HG03025 (cell line): ENCODE measurements around the gene B4GALNT4.
"Not testable (repeated sequence)": the region's sequence is repeated elsewhere in the genome, so short reads cannot be mapped to it uniquely, and the experiment has no call there.

Experiments
- ATAC-seq: cut with Tn5 transposase; IDR thresholded peaks from one replicate; pipeline ENCODE4 v1.9.1; 2021; ENCODE audit warnings: mild to moderate bottlenecking, moderate library complexity; ENCODE audit not compliant: unreplicated experiment, low FRiP score

Gene B4GALNT4

GRCh38 chr11:390175-390574 is 20.9 kb downstream of the B4GALNT4 start:
- no peak for ATAC-seq

GRCh38 chr11:391117-392017 is 22.1 kb downstream of the B4GALNT4 start:
- ATAC-seq, result no peak

- no peak for ATAC-seq
Observed at GRCh38 chr11:392102-392777, 22.9 kb downstream of the B4GALNT4 start.

- no peak for ATAC-seq
Observed at GRCh38 chr11:393219-394033, 24.1 kb downstream of the B4GALNT4 start.

GRCh38 chr11:394034-394857 is 24.9 kb downstream of the B4GALNT4 start, which contains the start of gene PKP3:
Gene PKP3, plus strand, starts transcription at chr11:394209. Its CDS starts 84 bp downstream, at chr11:394293.
- ATAC-seq, result no peak

GRCh38 chr11:394858-395655 is 25.8 kb downstream of the B4GALNT4 start:
- ATAC-seq, result no peak

- no peak for ATAC-seq
Observed at GRCh38 chr11:395866-396265, 26.6 kb downstream of the B4GALNT4 start.

- ATAC-seq, result peak; percentile 23
Observed at GRCh38 chr11:396511-396947, 27.2 kb downstream of the B4GALNT4 start.

GRCh38 chr11:396948-397548 is 27.7 kb downstream of the B4GALNT4 start:
- peak; percentile 53 for ATAC-seq

- no peak for ATAC-seq
Observed at GRCh38 chr11:398826-399225, 29.5 kb downstream of the B4GALNT4 start.

- no peak for ATAC-seq
Observed at GRCh38 chr11:399731-400211, 30.5 kb downstream of the B4GALNT4 start.

GRCh38 chr11:400241-400689 is 31.0 kb downstream of the B4GALNT4 start:
- ATAC-seq, result no peak

GRCh38 chr11:401196-401595 is 31.9 kb downstream of the B4GALNT4 start:
- ATAC-seq, result not testable (repeated sequence)

- no peak for ATAC-seq
Observed at GRCh38 chr11:403021-403760, 33.9 kb downstream of the B4GALNT4 start.

GRCh38 chr11:403761-404431 is 34.6 kb downstream of the B4GALNT4 start:
- ATAC-seq, result no peak

GRCh38 chr11:404551-405264 is 35.4 kb downstream of the B4GALNT4 start:
- ATAC-seq, result no peak
